HG03432 (cell line): Measurements from ENCODE around the gene HCFC2.
"Not testable (repeated sequence)": the region's sequence is repeated elsewhere in the genome, so short reads cannot be mapped to it uniquely, and the experiment has no call there.

Experiments
- ATAC-seq: cut with Tn5 transposase; IDR thresholded peaks from one replicate; pipeline ENCODE4 v1.9.1; 2021; ENCODE audit warnings: mild to moderate bottlenecking, moderate library complexity; ENCODE audit not compliant: unreplicated experiment

Gene HCFC2

DNA sequence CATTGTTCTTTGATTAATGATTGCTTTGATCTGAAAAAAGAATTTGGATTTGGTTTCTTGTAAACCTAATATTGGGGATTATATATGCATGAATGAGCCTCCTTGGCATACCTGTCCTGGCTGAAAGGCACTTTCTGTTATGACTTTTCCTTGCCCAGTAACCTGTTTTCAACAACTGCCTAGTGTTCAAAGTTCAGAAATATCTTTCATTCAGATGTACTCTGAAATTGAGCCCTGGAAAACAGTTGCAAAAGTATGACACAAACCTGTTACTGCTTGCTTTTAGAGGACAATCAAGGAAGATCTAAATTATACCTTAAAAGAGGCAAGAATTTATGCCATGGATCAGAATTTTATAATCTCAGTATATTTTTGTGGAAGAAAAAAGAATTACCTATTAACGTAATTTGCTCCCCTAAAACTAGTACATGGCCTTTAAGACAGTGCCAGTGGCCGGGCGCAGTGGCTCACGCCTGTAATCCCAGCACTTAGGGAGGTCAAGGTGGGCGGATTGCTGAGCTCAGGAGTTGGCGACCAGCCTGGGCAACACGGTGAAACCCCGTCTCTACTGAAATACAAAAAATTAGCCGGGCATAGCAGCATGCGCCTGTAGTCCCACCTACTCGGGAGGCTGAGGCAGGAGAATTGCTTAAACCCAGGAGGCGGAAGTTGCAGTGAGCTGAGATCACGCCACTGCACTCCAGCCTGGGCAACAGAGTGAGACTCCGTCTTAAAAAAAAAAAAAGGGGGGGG lies 50.7 kb downstream of the HCFC2 start:
- ATAC-seq, result not testable (repeated sequence)

DNA sequence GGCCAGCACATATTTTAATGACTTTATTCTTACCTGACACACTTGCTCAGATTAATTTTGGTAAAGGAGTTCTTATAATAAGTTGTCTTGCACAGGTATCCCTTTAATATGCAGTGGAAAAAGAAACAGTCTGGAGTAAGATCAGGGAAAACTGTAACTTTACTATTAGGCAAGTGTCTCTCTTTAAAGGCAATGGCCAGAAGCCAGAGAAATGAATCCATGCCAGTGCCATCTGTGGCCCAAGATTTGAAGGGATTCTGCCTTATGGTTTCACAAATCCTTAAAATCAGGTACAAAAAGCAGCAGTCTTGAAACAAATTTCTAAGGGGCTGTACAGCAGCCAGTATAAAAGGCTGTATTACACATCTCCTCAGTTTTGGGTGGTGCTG lies 51.2 kb downstream of the HCFC2 start:
- no peak for ATAC-seq

- ATAC-seq, result no peak
These were observed 56.7 kb downstream of the HCFC2 start for GRCh38 chr12:104121001-104121400.

- no peak for ATAC-seq
These were observed 58.0 kb downstream of the HCFC2 start for GRCh38 chr12:104122298-104122697.

DNA sequence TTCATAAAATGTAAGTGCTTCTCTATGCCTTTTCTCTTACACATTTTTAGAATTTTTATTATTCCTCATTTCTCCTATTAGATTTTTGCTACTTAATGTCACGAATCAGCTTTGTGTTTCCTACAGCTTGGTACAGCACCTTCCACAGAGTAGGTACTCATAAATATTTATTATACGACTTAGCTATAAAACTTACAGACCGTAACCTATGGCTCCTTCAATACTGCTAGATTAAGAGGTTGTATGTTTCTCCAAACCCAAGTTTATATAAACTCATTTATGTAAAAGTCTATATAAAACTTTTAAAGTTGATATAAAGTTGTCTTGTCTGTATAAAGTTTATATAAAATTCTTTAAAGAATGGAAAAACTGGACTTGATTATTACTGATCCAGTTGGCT lies 62.2 kb downstream of the HCFC2 start:
- ATAC-seq, result no peak

GRCh38 chr12:104130760-104131159 lies 66.4 kb downstream of the HCFC2 start:
- ATAC-seq, result no peak

DNA sequence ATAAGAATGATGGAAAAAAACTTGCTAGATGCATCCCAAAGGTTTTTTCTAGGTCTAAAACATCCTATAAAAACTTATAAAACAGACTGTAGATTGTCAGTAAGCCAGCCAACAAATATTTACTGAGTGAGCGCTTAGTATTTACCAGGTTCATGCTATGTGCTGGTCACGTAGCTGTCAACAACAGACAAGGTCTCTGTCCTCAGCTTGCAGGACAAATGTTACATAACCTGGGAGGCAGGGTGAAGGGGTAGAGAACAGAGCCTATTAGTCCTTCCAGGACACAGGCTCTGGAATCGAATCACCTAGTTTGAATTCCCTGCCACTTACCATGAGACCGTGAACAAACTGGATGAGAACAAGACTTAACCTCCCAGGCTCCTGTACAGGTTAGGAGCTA lies 67.3 kb downstream of the HCFC2 start:
- ATAC-seq, result no peak

DNA sequence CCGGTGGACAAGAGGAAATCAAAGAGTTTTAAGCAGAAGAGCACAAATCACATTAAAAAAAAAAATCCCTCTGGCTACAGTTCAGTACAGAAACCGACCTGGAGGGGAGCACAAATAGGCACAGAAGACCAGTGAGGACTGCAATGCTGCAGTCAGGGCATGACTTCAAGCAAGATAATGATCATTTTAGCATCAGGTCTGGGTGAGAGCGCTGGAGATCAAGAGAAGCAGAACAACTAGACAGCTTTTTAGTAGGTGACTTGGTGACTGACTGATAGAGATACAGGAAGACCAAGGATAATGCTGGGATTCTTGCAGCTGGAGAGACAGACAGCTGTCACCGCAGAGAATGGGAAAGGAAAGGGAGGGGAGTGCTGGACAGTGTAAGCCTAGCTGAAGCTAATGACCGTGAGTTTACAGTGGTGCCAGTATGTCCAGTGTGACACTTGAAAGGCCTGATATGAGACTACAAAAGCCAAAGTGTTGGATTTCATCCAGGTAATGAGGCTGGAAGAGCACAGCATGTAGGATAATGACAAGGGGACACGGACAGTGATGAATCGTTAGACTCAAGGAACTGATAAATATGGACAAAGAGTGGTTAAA lies 68.1 kb downstream of the HCFC2 start:
- ATAC-seq, result no peak

GRCh38 chr12:104133321-104133720 lies 69.0 kb downstream of the HCFC2 start:
- no peak for ATAC-seq

GRCh38 chr12:104133866-104134265 lies 69.5 kb downstream of the HCFC2 start:
- ATAC-seq, result no peak

DNA sequence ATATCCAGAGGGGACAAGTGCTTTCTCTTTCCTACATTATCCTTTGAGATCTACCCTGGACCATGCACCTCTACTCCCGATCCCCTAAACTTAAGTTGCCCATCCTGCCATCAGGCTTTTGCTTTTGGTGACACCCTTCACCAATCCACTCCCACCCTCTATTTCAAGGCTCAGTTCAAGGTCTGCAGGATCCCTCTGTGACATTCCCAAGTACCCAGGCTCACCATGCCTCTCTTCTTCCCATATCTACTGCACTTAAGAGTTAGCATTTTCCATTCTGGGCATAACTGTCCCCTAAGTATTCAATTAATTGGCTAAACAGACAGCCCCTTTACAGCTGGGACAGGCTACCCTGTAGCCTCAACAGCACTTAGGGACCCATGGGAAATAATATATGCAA lies 70.6 kb downstream of the HCFC2 start:
- ATAC-seq, result no peak

DNA sequence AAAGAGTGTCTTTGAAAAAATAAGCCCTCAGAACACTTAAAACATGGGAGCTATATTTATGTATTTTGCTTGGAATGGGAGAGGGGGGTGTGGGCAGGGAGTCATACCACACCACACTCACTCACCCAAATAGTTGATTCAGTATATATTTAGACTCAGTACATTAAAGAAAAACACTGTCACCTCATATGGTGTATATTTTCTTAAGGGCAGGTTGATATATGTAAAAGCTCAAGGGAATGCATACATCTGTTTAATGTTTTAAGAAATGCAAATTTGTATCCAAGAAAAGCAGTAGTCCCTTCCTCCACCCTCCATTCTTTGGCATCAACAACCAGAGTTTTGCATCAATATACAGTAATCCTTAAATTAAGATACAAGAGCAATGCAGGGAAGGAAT lies 72.2 kb downstream of the HCFC2 start:
- ATAC-seq, result no peak

- ATAC-seq, result peak; percentile 33
These were observed 72.9 kb downstream of the HCFC2 start for GRCh38 chr12:104137001-104137901.

- ATAC-seq, result peak; percentile 93
These were observed 73.8 kb downstream of the HCFC2 start, which contains the start of gene NFYB for GRCh38 chr12:104137902-104138796. NFYB (minus strand) TSS chr12:104138210; CDS start chr12:104135453, 2,757 bp downstream.

DNA sequence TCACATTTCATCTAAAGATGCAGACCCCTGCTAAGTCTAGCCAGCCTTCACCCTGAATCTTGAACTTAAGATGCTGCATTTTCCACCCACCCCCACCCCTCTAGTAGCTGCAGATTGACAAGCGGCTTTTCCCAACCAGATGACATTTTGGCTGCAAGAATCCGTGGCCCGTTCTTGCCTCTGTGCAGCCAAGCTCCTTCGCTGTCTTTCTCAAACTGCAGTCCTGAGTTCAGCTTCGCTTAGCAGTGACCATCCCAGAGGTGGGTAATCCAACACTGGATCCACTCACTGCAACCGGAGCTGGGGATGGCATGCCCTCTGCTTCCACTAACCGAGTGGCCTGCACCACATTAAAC lies 74.4 kb downstream of the HCFC2 start:
- ATAC-seq, result no peak

DNA sequence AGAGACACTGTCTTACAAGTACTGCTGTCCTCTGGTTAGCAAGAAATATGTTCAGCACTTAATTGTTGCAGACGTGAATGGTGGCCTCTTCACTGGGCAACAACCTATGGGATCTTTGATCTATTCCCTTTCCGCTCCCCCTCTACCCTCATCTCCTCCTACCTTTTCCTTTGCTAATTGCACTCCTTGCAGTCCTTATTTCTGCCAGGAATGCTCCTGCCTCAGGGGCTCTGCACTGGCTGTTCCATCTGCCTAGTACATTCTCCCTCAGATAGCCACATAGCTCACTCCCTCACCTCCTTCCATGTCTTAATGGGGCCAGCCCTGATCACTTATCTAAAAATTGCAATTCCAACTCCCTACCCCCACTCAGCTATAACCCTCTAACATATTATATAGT lies 78.2 kb downstream of the HCFC2 start:
- ATAC-seq, result no peak

DNA sequence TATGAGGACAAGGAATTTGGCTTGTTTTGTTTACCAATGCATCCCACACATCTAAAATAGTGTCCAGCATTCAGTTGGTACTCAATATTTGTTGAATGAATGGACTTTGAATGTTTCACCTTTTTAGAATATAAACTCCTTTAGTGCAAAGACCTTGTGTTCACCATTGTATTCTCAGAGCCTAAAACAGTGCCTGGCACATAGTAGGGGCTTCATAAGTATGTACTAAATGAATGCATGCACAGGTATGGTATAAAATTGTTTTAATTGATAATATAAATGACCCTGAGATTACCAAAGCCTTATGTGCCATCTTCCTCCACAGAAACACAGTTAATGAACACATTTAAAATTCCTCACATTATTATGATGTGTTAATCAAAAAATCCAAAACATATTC lies 78.7 kb downstream of the HCFC2 start:
- no peak for ATAC-seq

DNA sequence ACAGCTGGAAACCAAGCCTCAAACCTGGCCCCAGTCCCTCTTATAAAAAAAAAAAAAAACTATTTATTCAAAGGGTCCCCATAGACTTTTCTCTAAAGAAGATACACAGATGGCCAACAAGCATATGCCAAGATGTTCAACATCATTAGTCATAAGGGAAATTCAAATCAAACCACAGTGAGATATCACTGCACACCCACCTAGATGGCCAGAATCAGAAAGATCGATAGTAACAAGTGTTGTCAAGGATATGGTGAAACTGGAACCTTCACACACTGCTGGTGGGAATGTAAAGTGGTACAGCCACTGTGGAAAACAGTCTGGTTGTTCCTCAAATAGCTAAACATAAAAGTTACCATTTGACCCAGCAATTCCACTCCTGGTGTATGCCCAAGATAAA lies 79.6 kb downstream of the HCFC2 start:
- no peak for ATAC-seq

GRCh38 chr12:104147346-104147745 lies 83.0 kb downstream of the HCFC2 start:
- ATAC-seq, result no peak

GRCh38 chr12:104150416-104150815 lies 86.1 kb downstream of the HCFC2 start:
- no peak for ATAC-seq
